Gastrocnemius medialis (tissue), 4 donors: ENCODE data around the gene ACTRT3. TPM values are rescaled to one million over a fixed set of nuclear protein-coding genes. Genes with fewer than 3 reads are reported as not detected.

Experiments used
- ATAC-seq, 2 donors: fragments of 150-250 bp; one replicate each; pipeline ENCODE4 v1.9.1; 2016
- DNase-seq, 2 donors: peaks; one replicate each; pipeline ENCODE4 v3.0.0-alpha.2; 2019
- H3K27ac ChIP-seq, 4 donors: fragments of 200-600 bp; sonication (generic); 1 replicate in 1 of 4; 2 replicates in 3 of 4; pipeline ENCODE4 v1.5.1; 2016 to 2018; ENCODE audit warnings: mild to moderate bottlenecking in 2 of 4, moderate library complexity in 1 of 4
- H3K27me3 ChIP-seq, 3 donors: fragments of 200-600 bp; sonication (generic) in 2 of 3; 1 replicate in 1 of 3; 2 replicates in 2 of 3; pipeline versions ENCODE4 v1.5.1 to v1.6.0; 2016 to 2019; ENCODE audit warnings: mild to moderate bottlenecking in 1 of 3, moderate library complexity in 1 of 3
- H3K36me3 ChIP-seq, 2 donors: fragments of 200-600 bp; sonication (generic) in 1 of 2; one replicate each; pipeline ENCODE4 v1.5.1; 2017 to 2018
- H3K4me1 ChIP-seq, 2 donors: fragments of 200-600 bp; sonication (generic) in 1 of 2; one replicate each; pipeline ENCODE4 v1.5.1; 2016 to 2017; ENCODE audit warnings: mild to moderate bottlenecking in 2 of 2
- H3K4me3 ChIP-seq, 4 donors: fragments of 200-600 bp; sonication (generic) in 3 of 4; 1 replicate in 1 of 4; 2 replicates in 3 of 4; pipeline ENCODE4 v1.5.1; 2016 to 2019; ENCODE audit warnings: mild to moderate bottlenecking in 2 of 4
- H3K9me3 ChIP-seq, 3 donors: fragments of 200-600 bp; sonication (generic) in 2 of 3; 1 replicate in 1 of 3; 2 replicates in 2 of 3; pipeline ENCODE4 v1.5.1; 2016 to 2019
- POLR2A ChIP-seq, 2 donors: fragments of 450-650 bp; IDR thresholded peaks; one replicate each; pipeline ENCODE4 v1.6.1; 2017; ENCODE audit warnings: antibody characterized with exemption in 2 of 2, mild to moderate bottlenecking in 2 of 2, moderate library complexity in 2 of 2
- in situ Hi-C, 4 donors: fragments of 200-750 bp; cut with MboI; loops; one replicate each; pipeline versions ENCODE4 v1.15.0 to v1.8.0; 2017; ENCODE audit warnings: low sequenced_read_pairs in 4 of 4
- intact Hi-C: fragments of 100-400 bp; cut with DNase I; formaldehyde crosslinking; loops from one replicate; pipeline ENCODE4 v1.15.1; 2023; ENCODE audit warnings: low total_unique reads
- total RNA-seq, 4 donors: library from RNA; depleted of rRNA; stranded (reverse); fragments of >200 nt; gene quantifications; one replicate each; pipeline versions ENCODE4 v1.1.0 to v1.2.3, GENCODE V29; 2016
- TF ChIP-seq, protein P1 (sequence below), 5 experiments: fragments of 450-650 bp in 3 of 5; fragments of 200-600 bp in 2 of 5; sonication (generic) in 2 of 5; IDR thresholded peaks in 4 of 5; conservative IDR thresholded peaks in 1 of 5; 1 replicate in 4 of 5; 2 replicates in 1 of 5; pipeline ENCODE4 v1.5.1; 2016 to 2019; ENCODE audit warnings: antibody characterized with exemption in 5 of 5, mild to moderate bottlenecking in 3 of 5, moderate library complexity in 3 of 5

Gene ACTRT3
- total RNA-seq, 4 donors from 2014 or later = 0.38 to 5.8 (median 0.92) TPM

DNA sequence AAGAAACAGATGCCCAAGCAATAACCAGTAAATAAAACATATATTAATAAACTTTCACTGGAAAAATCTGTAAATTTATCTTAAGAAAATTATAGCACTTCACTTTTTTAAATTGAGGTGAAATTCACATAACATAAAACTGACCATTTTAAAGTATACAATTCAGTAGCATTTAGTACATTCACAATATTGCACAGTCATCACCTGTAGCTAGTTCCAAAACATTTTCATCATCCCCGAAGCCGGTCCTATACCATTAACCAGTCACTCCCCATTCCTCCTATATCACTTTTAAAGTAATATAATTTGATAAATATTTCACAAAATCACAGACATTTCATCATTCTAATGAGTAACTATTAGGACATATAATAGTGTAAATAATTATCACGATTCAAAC, 35.3 kb upstream of the ACTRT3 start:
- Histone ChIP-seq H3K27ac (no peak overlapping the region), H3K27me3 (no peaks in the 10 kb centered on the region), H3K4me3 (no peak overlapping the region), H3K9me3 (no peaks in the 10 kb centered on the region), H3K4me1 (no peaks in the 10 kb centered on the region), H3K36me3 (no peaks in the 10 kb centered on the region)
- DNase-seq = no peak
- no peak for TF ChIP-seq POLR2A (IDR thresholded peaks at IDR 0.05)
- TF ChIP-seq, protein P1, sequence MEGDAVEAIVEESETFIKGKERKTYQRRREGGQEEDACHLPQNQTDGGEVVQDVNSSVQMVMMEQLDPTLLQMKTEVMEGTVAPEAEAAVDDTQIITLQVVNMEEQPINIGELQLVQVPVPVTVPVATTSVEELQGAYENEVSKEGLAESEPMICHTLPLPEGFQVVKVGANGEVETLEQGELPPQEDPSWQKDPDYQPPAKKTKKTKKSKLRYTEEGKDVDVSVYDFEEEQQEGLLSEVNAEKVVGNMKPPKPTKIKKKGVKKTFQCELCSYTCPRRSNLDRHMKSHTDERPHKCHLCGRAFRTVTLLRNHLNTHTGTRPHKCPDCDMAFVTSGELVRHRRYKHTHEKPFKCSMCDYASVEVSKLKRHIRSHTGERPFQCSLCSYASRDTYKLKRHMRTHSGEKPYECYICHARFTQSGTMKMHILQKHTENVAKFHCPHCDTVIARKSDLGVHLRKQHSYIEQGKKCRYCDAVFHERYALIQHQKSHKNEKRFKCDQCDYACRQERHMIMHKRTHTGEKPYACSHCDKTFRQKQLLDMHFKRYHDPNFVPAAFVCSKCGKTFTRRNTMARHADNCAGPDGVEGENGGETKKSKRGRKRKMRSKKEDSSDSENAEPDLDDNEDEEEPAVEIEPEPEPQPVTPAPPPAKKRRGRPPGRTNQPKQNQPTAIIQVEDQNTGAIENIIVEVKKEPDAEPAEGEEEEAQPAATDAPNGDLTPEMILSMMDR (IDR thresholded peaks at IDR 0.05 in 4 of 5, conservative IDR thresholded peaks at IDR 0.05 in 1 of 5) = no peak
- intact Hi-C loops (no loop called here), in situ Hi-C loops (no loop called here)
- no peak for ATAC-seq

DNA sequence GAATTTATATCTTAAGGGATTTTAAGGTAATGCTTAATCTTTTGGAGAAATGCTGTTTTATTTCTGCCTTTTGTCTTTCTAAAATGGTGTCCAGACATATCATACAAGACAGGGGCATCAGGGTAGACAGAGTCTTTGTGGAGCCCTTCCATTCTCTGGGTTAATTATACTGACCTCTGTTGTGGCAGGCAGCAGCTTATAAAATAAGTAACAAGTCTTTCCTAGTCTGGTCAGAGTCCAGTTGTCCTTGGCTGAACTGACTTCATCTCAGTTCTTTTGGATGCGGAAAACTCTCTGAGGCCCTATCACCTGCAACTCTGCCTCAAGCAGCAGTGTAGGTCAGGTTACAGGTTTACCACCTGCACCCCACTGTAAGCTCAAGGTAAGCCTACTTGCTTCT, 23.0 kb upstream of the ACTRT3 start:
- H3K36me3 ChIP-seq = peaks cover 0 to 36% of the 10 kb centered on the region in 2 donors
- intact Hi-C loops = no loop called here
- ATAC-seq (no peak), DNase-seq (no peak)
- H3K9me3 ChIP-seq = no peaks in the 10 kb centered on the region
- TF ChIP-seq POLR2A (IDR thresholded peaks at IDR 0.05) = no peak
- TF ChIP-seq, protein P1 (IDR thresholded peaks at IDR 0.05 in 4 of 5, conservative IDR thresholded peaks at IDR 0.05 in 1 of 5) = no peak
- no peak overlapping the region for H3K4me3 ChIP-seq
- H3K27ac ChIP-seq = no peak overlapping the region
- no peaks in the 10 kb centered on the region for H3K27me3 ChIP-seq
- no peaks in the 10 kb centered on the region for H3K4me1 ChIP-seq
- in situ Hi-C loops = no loop called here

DNA sequence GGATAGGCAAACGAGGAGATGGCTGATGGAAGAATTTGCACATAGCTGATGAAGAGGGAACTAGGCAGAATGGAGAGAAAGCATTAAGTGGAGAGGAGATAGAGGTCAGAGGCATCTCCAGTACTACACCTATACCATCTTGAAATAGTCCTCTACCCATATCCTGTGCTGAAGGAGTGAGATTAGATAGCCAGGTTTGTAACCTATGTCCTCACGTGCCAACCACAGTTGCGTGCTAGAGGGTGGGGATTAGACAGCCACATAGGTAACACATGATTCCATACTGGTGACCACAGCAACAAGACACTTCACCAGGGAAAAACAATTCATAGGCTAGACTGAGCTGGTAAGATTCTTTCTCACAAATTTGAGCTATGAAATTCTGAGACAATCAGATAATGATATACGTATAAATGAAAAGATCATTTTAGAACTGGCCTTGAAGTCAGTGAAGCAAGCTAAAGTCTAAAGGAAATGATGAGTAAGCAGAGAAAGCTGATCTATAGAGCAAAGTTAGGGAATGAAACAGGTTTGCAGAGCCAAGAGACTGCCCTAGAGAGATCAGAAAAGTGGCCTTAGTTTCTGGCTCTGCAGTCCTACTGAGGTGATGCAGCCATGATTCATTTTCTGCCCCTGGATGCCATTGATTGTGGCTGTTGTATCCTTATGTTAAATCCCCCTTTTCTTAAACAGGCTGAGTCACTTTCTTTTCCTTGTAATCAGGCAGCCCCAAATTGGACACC, 21.5 kb upstream of the ACTRT3 start:
- in situ Hi-C loops = no loop called here
- H3K4me3 ChIP-seq = no peak overlapping the region
- intact Hi-C loops = no loop called here
- no peak overlapping the region for H3K27ac ChIP-seq
- peaks cover 0 to 51% of the 10 kb centered on the region in 2 donors for H3K36me3 ChIP-seq
- H3K4me1 ChIP-seq = no peaks in the 10 kb centered on the region
- no peak for TF ChIP-seq POLR2A (IDR thresholded peaks at IDR 0.05)
- no peaks in the 10 kb centered on the region for H3K9me3 ChIP-seq
- ATAC-seq (no peak), DNase-seq (no peak)
- no peaks in the 10 kb centered on the region for H3K27me3 ChIP-seq

DNA sequence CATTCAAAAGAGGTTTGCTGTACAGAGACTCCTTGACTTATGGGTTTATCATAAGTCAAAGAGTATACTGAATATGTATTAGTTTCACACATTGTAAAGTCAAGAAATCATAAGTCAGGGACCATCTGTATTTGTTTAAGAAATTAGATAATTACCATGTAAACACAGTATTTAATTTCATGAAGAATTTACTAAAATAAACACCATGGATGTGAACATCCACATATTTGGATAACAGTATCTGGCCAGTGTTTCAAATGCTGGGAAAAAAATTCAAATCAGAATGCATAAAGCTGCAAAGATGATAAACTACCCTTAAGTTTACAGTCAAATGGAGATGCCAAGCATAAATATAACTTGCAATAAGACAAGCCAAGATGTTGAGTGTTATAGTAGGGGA, 20.9 kb upstream of the ACTRT3 start:
- Histone ChIP-seq H3K9me3 (no peaks in the 10 kb centered on the region), H3K27me3 (no peaks in the 10 kb centered on the region), H3K27ac (no peak overlapping the region), H3K4me3 (no peak overlapping the region), H3K36me3 (peaks cover 0 to 55% of the 10 kb centered on the region in 2 donors), H3K4me1 (no peaks in the 10 kb centered on the region)
- no peak for DNase-seq
- intact Hi-C loops = no loop called here
- no peak for ATAC-seq
- in situ Hi-C loops = no loop called here
- TF ChIP-seq, protein P1 (IDR thresholded peaks at IDR 0.05 in 4 of 5, conservative IDR thresholded peaks at IDR 0.05 in 1 of 5) = no peak
- no peak for TF ChIP-seq POLR2A (IDR thresholded peaks at IDR 0.05)

DNA sequence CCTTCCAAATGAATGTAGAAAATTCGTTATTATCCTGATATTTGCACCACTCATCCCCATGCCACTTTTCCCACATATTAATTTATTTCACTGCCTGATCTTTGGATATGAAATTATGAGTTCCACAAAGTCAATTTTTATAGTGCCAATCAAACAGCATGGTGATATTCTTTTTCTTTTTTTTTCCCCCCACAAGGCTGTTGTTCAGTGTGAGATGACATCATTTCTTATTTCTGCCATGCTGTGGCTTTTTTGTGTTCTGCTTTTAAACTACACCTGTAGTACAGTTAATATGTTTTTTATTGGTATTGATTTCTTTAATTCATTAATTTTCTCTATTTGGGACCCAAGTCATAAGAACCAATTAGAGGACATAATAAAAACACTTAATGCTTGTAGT, 18.4 kb upstream of the ACTRT3 start:
- Histone ChIP-seq H3K27ac (no peak overlapping the region), H3K4me3 (no peak overlapping the region), H3K9me3 (no peaks in the 10 kb centered on the region), H3K27me3 (no peaks in the 10 kb centered on the region), H3K36me3 (peaks cover 0 to 78% of the 10 kb centered on the region in 2 donors), H3K4me1 (no peaks in the 10 kb centered on the region)
- DNase-seq = no peak
- in situ Hi-C loops (no loop called here), intact Hi-C loops (no loop called here)
- TF ChIP-seq, protein P1 (IDR thresholded peaks at IDR 0.05 in 4 of 5, conservative IDR thresholded peaks at IDR 0.05 in 1 of 5) = no peak
- TF ChIP-seq POLR2A (IDR thresholded peaks at IDR 0.05) = no peak
- no peak for ATAC-seq
